PC-9 (cell line): ENCODE results near the gene RNF13.

Experiments
- EZH2 ChIP-seq: fragments of 200-600 bp; sonication (generic); IDR thresholded peaks from 2 replicates; pipeline ENCODE4 v1.8.0; 2017; ENCODE audit warnings: antibody characterized with exemption, low read depth
- TF ChIP-seq, protein P1 (sequence below): fragments of 200-600 bp; sonication (generic); conservative IDR thresholded peaks from 2 replicates; pipeline ENCODE4 v1.6.1; 2017; ENCODE audit warnings: mixed run types, antibody characterized with exemption, mild to moderate bottlenecking, moderate library complexity

DNA sequence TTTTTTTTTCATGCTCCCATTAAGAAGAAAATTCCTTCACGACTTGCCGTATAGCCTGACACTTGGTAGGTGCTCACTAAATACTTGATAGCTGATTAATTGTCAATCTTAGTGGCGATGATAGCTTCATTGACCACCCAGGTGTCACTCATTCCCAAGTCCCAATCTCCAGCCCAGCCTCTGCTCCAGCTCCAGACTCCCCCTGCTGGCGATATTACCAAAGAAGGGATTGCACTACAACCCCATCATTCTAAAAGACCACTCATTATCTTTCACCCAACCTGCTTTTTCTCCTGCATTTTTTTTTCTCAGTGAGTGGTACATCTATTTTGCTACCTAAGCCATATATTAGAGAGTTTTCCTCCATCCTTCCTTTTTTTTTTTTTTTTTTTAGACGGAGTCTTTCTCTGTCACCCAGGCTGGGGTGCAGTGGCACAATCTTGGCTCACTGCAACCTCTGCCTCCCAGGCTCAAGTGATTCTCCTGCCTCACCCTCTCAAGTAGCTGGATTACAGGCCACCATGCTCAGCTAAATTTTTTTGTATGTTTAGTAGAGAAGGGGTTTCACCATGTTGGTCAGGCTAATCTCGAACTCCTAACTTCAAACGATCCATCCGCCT is 41.3 kb upstream of the RNF13 start:
- TF ChIP-seq, protein P1, sequence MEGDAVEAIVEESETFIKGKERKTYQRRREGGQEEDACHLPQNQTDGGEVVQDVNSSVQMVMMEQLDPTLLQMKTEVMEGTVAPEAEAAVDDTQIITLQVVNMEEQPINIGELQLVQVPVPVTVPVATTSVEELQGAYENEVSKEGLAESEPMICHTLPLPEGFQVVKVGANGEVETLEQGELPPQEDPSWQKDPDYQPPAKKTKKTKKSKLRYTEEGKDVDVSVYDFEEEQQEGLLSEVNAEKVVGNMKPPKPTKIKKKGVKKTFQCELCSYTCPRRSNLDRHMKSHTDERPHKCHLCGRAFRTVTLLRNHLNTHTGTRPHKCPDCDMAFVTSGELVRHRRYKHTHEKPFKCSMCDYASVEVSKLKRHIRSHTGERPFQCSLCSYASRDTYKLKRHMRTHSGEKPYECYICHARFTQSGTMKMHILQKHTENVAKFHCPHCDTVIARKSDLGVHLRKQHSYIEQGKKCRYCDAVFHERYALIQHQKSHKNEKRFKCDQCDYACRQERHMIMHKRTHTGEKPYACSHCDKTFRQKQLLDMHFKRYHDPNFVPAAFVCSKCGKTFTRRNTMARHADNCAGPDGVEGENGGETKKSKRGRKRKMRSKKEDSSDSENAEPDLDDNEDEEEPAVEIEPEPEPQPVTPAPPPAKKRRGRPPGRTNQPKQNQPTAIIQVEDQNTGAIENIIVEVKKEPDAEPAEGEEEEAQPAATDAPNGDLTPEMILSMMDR = peak; percentile 85
- no peak for TF ChIP-seq EZH2
